DND-41 (cell line): Measurements from ENCODE around the gene MRPL4.

Source experiments
- EZH2 ChIP-seq: IDR thresholded peaks from 3 replicates; pipeline ENCODE4 v1.6.1; 2012; ENCODE audit warnings: borderline replicate concordance, low read depth, mild to moderate bottlenecking, moderate library complexity, low read length, inconsistent platforms; ENCODE audit not compliant: severe bottlenecking
- TF ChIP-seq, protein P1 (sequence below): IDR thresholded peaks from 2 replicates; pipeline ENCODE4 v1.5.1; 2012; ENCODE audit warnings: borderline replicate concordance, low read length, moderate library complexity, mild to moderate bottlenecking; ENCODE audit not compliant: poor library complexity, severe bottlenecking; ENCODE audit errors: extremely low read depth

DNA sequence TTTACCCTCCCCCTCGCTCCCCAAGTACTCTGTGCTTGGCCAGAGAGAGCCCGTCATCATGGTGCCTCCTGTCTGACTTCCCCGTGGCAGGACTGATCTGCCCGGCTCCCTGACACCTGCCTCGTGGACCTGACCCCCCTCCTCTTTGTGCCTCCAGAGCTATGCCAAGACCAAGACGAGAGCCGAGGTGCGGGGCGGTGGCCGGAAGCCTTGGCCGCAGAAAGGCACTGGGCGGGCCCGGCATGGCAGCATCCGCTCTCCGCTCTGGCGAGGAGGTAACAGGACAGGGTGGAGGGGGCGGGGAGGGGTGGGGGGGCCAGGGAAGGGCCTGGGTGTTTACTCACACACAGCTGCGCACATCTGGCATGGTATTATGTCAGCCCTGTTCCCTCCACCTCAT is 4.5 kb downstream of the MRPL4 start:
- TF ChIP-seq, protein P1, sequence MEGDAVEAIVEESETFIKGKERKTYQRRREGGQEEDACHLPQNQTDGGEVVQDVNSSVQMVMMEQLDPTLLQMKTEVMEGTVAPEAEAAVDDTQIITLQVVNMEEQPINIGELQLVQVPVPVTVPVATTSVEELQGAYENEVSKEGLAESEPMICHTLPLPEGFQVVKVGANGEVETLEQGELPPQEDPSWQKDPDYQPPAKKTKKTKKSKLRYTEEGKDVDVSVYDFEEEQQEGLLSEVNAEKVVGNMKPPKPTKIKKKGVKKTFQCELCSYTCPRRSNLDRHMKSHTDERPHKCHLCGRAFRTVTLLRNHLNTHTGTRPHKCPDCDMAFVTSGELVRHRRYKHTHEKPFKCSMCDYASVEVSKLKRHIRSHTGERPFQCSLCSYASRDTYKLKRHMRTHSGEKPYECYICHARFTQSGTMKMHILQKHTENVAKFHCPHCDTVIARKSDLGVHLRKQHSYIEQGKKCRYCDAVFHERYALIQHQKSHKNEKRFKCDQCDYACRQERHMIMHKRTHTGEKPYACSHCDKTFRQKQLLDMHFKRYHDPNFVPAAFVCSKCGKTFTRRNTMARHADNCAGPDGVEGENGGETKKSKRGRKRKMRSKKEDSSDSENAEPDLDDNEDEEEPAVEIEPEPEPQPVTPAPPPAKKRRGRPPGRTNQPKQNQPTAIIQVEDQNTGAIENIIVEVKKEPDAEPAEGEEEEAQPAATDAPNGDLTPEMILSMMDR, result no peak
- TF ChIP-seq EZH2, result no peak
